Glomerular endothelial cell (primary cell): ENCODE measurements around the gene GPBAR1. TPM values are rescaled to one million over a fixed set of nuclear protein-coding genes. Genes with fewer than 3 reads are reported as not detected.
"Not testable (repeated sequence)": the region's sequence is repeated elsewhere in the genome, so short reads cannot be mapped to it uniquely, and the experiment has no call there.

Source experiments
- DNase-seq: peaks from one replicate; pipeline ENCODE4 v3.0.0-alpha.2; 2011; ENCODE audit warnings: low read depth, low spot score; ENCODE audit errors: extremely low read depth
- total RNA-seq: library from RNA; depleted of rRNA; stranded (reverse); fragments of >200 nt; gene quantifications from 2 replicates; pipeline ENCODE4 v1.2.3, GENCODE V29; 2015

GPBAR1 gene
- total RNA-seq, 1 donor from 2014 or later = 0.35 TPM

DNA sequence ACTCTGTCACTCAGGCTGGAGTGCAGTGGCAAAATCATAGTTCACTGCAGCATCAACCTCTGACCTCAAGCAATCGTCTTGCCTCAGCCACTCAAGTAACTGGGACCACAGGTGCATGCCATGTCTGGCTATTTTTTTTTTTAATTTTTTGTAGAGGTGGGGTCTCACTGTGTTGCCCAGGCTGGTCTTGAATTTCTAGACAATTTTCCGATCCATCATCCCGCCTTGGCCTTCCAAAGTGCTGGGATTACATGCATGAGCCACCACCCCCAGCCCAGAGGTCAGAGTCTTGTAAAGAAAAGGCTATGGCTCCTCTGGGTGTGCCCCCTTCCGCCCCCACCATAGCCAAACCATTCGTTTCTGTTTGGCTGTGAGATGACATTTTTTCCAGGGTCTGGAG is 44.6 kb downstream of the GPBAR1 start:
- DNase-seq = no peak

DNA sequence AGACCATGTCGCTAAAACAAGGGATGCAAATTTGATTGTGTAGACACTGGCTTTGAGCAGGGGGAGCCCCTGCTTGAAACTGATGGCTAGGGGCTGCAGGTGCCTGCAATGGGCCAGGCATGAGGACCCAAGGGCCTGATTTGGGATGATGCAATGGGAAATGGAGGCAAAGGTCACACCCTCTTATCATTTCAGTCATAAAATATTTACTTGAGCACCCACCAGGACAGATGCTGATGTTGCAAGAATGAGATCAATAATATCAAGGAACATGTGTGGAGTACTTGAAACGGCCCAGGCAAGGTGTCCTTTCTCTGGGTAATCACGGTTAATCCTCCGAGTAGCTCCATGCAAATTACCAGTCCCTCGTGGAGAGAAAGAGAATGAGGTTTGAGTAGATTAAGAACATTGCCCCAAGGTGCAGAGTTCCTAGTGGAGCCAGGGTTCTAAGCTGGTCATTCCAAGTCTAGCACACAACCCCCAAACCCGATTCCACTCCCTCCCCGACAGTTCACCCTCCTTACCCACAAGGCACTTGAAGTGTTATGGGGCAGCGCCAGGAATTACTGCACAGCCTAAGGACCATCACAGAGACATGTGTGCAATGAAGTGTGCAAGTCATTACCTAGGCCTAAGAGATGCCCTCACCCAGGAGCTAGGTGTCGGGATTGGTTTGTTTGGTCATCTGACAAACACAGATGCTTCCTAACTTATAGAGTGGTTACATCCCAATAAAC is 45.5 kb downstream of the GPBAR1 start:
- no peak for DNase-seq

GRCh38 chr2:218307415-218308090 is 46.7 kb downstream of the GPBAR1 start:
- DNase-seq = no peak

DNA sequence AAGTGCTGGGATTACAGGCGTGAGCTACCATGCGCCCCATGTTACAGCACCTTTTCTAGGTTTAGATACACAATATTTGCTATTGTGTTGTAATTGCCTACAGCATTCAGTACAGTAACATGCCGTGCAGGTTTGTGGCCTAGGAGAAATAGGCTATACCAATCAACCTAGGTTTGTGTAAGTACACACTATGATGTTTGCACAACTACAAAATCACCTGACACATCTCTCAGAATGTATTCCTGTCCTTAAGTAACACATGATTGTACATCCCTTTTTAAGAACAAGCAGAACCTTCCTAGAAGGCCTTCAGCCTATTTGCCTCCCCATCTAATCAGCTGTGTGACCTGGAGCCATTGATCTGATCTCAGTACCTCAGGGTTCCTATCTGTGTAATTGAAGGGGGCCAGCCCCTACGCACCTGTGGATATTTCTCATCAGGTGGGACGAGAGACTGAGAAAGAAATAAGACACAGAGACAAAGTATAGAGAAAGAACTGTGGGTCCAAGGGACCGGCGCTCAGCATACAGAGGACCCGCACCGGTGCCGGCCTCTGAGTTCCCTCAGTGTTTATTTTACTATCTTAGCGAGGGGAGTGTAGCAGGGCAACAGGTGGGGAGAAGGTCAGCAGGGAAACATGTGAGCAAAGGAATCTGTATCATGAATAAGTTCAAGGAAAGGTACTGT is 50.2 kb downstream of the GPBAR1 start:
- DNase-seq = no peak

- DNase-seq = not testable (repeated sequence)
These were observed 50.9 kb downstream of the GPBAR1 start for GRCh38 chr2:218311541-218312266.

GRCh38 chr2:218312267-218312756 is 51.5 kb downstream of the GPBAR1 start:
- no peak for DNase-seq

DNA sequence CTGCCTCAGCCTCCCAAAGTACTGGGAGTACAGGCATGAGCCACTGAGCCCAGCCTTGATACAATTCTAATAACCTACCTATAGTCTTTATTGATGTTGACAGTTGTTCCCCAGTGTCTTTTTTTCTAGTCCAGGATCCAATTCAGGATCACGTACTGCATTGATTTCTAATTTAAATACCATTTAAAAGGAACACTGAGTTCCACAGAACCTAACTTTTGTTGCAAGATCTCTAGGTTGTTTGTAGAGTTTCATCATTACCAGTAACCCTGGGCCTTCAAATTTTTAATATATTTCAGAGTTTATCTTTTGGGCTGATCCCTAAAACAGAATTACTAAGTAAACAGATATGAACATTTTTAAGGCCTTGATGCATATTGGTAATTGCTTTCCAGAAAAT is 52.5 kb downstream of the GPBAR1 start:
- no peak for DNase-seq

Other genes starting within 250 kb of the GPBAR1 start
- not detected in 2 replicates for gene RUFY4, start 191.8 kb upstream of the GPBAR1 start, total RNA-seq
- gene CXCR2, start 135.0 kb upstream of the GPBAR1 start, total RNA-seq = not detected in 2 replicates
- gene CXCR1, start 94.1 kb upstream of the GPBAR1 start, total RNA-seq = not detected in 2 replicates
- gene ARPC2, start 43.8 kb upstream of the GPBAR1 start, total RNA-seq = 530 and 644 TPM in 2 replicates
- 97.7 and 120 TPM in 2 replicates for gene AAMP, start 9.1 kb downstream of the GPBAR1 start, total RNA-seq
- 32.6 and 41.8 TPM in 2 replicates for gene PNKD, start 9.5 kb downstream of the GPBAR1 start, total RNA-seq
- gene TMBIM1, start 31.5 kb downstream of the GPBAR1 start, total RNA-seq = 113 and 115 TPM in 2 replicates
- not detected in 2 replicates for gene CATIP, start 95.8 kb downstream of the GPBAR1 start, total RNA-seq
- gene SLC11A1, start 121.3 kb downstream of the GPBAR1 start, total RNA-seq = 0.05 TPM in 1 of 2 replicates, not detected in the other
- 58.7 and 72.6 TPM in 2 replicates for gene CTDSP1, start 138.9 kb downstream of the GPBAR1 start, total RNA-seq
- gene VIL1, start 158.1 kb downstream of the GPBAR1 start, total RNA-seq = not detected in 2 replicates